K562 (cell line): ENCODE data around the gene STC2. TPM values are rescaled to one million over a fixed set of nuclear protein-coding genes. Genes with fewer than 3 reads are reported as not detected.

Experiments
- DACH1 ChIP-seq: fragments of 450-650 bp; IDR thresholded peaks from 2 replicates; pipeline ENCODE4 v1.6.1; 2018; ENCODE audit not compliant: partially characterized antibody
- ERF ChIP-seq: fragments of 450-650 bp; formaldehyde crosslinking; IDR thresholded peaks from 2 replicates; pipeline ENCODE4 v1.4.0; 2020; ENCODE audit warnings: mild to moderate bottlenecking, mixed read lengths
- FUS ChIP-seq: fragments of 200-400 bp; formaldehyde crosslinking; optimal IDR thresholded peaks from 2 replicates; pipeline ENCODE3; 2017; ENCODE audit warnings: low read depth, low read length
- HIVEP1 ChIP-seq: fragments of 250-450 bp; sonication (Bioruptor Pico); IDR thresholded peaks from 2 replicates; pipeline ENCODE4 v1.4.0; 2020; ENCODE audit warnings: mild to moderate bottlenecking
- HNRNPH1 ChIP-seq: fragments of 200-400 bp; formaldehyde crosslinking; optimal IDR thresholded peaks from 2 replicates; pipeline ENCODE3; 2017; ENCODE audit warnings: low read depth, mild to moderate bottlenecking, low read length, moderate library complexity
- KDM2B ChIP-seq: fragments of 250-450 bp; sonication (Bioruptor Pico); IDR thresholded peaks from 2 replicates; pipeline ENCODE4 v1.8.0; 2021; ENCODE audit warnings: mild to moderate bottlenecking, moderate library complexity
- NCOA6 ChIP-seq: fragments of 450-650 bp; IDR thresholded peaks from 2 replicates; pipeline ENCODE4 v1.6.1; 2017; ENCODE audit warnings: mild to moderate bottlenecking
- NELFE ChIP-seq: IDR thresholded peaks from 2 replicates; pipeline ENCODE4 v1.6.1; 2011; ENCODE audit warnings: mild to moderate bottlenecking; ENCODE audit not compliant: insufficient read depth, insufficient read length
- RB1 ChIP-seq: fragments of 450-650 bp; IDR thresholded peaks from 2 replicates; pipeline ENCODE4 v1.6.1; 2017; ENCODE audit warnings: low read depth, mild to moderate bottlenecking
- RCOR1 ChIP-seq, 2 experiments: IDR thresholded peaks; 2 replicates each; pipeline ENCODE4 v1.6.1; 2012; ENCODE audit warnings: low read depth in 2 of 2, low read length in 2 of 2, borderline replicate concordance in 1 of 2, improper control_type of control experiment in 1 of 2
- SIRT6 ChIP-seq: IDR thresholded peaks from one replicate; pipeline ENCODE4 v1.6.1; 2012; ENCODE audit warnings: low read depth, mild to moderate bottlenecking, control low read depth, inconsistent platforms, low read length, moderate library complexity
- SMC3 ChIP-seq: conservative IDR thresholded peaks from 2 replicates; pipeline ENCODE4 v1.6.1; 2011; ENCODE audit warnings: low read depth, low read length, improper control_type of control experiment; ENCODE audit not compliant: insufficient read depth
- STAT5A ChIP-seq: IDR thresholded peaks from 2 replicates; pipeline ENCODE4 v1.6.1; 2012; ENCODE audit warnings: low read length, inconsistent platforms, borderline replicate concordance
- ZNF311 ChIP-seq: fragments of 250-450 bp; sonication (Bioruptor Pico); IDR thresholded peaks from 2 replicates; pipeline ENCODE4 v1.4.0; 2020; ENCODE audit warnings: mild to moderate bottlenecking, moderate library complexity
- polyA plus RNA-seq, 8 experiments: library from polyadenylated mRNA; depleted of rRNA in 4 of 8; stranded (reverse) in 5 of 8; unstranded in 3 of 8; fragments of >200 nt; fragmentation: Nextera tagmentation in 2 of 8; fragmentation: Illumina TruSeq in 1 of 8; extraction: Ambion mirVana in 2 of 8; extraction: Trizol in 1 of 8; gene quantifications; 2 replicates each; pipeline versions ENCODE4 v1.2.1 to v1.2.3, GENCODE V29; 2011 to 2014; ENCODE audit warnings: inconsistent platforms in 1 of 8, missing spikeins in 1 of 8
- total RNA-seq, 7 experiments: library from RNA; depleted of rRNA in 6 of 7; stranded (reverse); fragments of >200 nt in 6 of 7; fragmentation: Illumina TruSeq in 2 of 7; extraction: Trizol in 2 of 7; gene quantifications; 2 replicates each; pipeline versions ENCODE4 v1.2.1 to v1.2.3, GENCODE V29; 2011 to 2021; ENCODE audit warnings: low replicate concordance in 1 of 7
- TF ChIP-seq, protein P1 (sequence below): fragments of 250-450 bp; sonication (Bioruptor Pico); IDR thresholded peaks from 2 replicates; pipeline ENCODE4 v1.5.0; 2021; ENCODE audit warnings: mild to moderate bottlenecking, borderline replicate concordance
- TF ChIP-seq, protein P2 (sequence below): sonication (generic); formaldehyde crosslinking; IDR thresholded peaks from 2 replicates; pipeline ENCODE4 v1.8.0; 2022; ENCODE audit warnings: mild to moderate bottlenecking, missing genetic modification reagents, borderline replicate concordance
- TF ChIP-seq, protein P3 (sequence below): sonication (generic); formaldehyde crosslinking; IDR thresholded peaks from 2 replicates; pipeline ENCODE4 v1.5.0; 2020; ENCODE audit warnings: missing genetic modification reagents
- TF ChIP-seq, protein P4 (sequence below): fragments of 200-800 bp; sonication (Bioruptor generic); IDR thresholded peaks from 2 replicates; pipeline ENCODE4 v1.6.1; 2017; ENCODE audit warnings: missing genetic modification characterization, missing compliant biosample characterization
- TF ChIP-seq, protein P5 (sequence below): fragments of 250-450 bp; sonication (Bioruptor Pico); IDR thresholded peaks from 2 replicates; pipeline ENCODE4 v1.8.0; 2022; ENCODE audit warnings: inconsistent platforms

Gene STC2
- total and polyA plus RNA-seq, 9 of the 15 experiments (the other 6 are each of a cell fraction or from before 2014, with no cell fraction given): 0.62 to 31.7 (median 7.4) TPM

DNA sequence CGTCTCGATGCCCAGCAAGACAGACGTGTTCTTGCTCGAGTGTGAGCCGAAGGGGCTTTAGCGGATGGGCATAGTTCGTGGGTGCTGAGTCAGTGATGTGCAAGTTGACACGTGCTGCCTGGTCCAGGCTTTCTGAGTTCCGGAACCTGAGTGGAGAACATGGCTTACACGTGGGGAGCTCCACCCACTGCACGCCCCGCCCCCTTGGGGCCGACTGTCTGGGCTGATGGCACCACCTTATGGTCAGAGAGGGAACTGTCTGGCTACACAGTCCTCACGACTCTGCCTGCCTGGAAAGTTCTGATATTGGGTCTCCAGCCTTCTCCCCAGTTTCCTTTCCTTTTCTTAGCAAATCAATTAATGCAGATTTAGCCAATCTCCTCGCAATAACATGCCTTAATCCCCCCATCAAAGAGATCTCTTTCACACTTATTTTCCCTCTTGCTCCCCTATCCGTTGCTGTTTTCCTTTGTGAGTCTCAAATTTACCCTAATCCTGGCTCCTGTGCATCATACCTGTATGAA is 3.8 kb upstream of the STC2 start (continued):
- TF ChIP-seq, protein P1, sequence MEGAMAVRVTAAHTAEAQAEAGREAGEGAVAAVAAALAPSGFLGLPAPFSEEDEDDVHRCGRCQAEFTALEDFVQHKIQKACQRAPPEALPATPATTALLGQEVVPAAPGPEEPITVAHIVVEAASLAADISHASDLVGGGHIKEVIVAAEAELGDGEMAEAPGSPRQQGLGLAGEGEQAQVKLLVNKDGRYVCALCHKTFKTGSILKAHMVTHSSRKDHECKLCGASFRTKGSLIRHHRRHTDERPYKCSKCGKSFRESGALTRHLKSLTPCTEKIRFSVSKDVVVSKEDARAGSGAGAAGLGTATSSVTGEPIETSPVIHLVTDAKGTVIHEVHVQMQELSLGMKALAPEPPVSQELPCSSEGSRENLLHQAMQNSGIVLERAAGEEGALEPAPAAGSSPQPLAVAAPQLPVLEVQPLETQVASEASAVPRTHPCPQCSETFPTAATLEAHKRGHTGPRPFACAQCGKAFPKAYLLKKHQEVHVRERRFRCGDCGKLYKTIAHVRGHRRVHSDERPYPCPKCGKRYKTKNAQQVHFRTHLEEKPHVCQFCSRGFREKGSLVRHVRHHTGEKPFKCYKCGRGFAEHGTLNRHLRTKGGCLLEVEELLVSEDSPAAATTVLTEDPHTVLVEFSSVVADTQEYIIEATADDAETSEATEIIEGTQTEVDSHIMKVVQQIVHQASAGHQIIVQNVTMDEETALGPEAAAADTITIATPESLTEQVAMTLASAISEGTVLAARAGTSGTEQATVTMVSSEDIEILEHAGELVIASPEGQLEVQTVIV (CRISPR knock-in tag): no peak
- TF ChIP-seq FUS: no peak
- peak in 1 of 2 experiments; percentile 58; a peak in 1 of 4 replicates for TF ChIP-seq RCOR1 (IDR thresholded peaks at IDR 0.05; ENCODE audit: borderline replicate concordance in 1 of 2, low read depth in 2 of 2, low read length in 2 of 2)
- TF ChIP-seq ERF (CRISPR knock-in tag): no peak
- peak; percentile 76; the same call in 1 of the 2 replicates for TF ChIP-seq RB1
- no peak for TF ChIP-seq HIVEP1 (CRISPR knock-in tag)
- TF ChIP-seq SMC3: peak; percentile 99
- TF ChIP-seq, protein P2, sequence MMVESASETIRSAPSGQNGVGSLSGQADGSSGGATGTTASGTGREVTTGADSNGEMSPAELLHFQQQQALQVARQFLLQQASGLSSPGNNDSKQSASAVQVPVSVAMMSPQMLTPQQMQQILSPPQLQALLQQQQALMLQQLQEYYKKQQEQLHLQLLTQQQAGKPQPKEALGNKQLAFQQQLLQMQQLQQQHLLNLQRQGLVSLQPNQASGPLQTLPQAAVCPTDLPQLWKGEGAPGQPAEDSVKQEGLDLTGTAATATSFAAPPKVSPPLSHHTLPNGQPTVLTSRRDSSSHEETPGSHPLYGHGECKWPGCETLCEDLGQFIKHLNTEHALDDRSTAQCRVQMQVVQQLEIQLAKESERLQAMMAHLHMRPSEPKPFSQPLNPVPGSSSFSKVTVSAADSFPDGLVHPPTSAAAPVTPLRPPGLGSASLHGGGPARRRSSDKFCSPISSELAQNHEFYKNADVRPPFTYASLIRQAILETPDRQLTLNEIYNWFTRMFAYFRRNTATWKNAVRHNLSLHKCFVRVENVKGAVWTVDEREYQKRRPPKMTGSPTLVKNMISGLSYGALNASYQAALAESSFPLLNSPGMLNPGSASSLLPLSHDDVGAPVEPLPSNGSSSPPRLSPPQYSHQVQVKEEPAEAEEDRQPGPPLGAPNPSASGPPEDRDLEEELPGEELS (CRISPR knock-in tag): 0 out of 2 replicates have a peak, but pooled peaks have one; percentile 64
- no peak for TF ChIP-seq DACH1
- TF ChIP-seq STAT5A: no peak; the same call in 1 of the 2 replicates
- no peak for TF ChIP-seq NELFE
- TF ChIP-seq SIRT6: no peak
- TF ChIP-seq NCOA6: no peak
- no peak for TF ChIP-seq ZNF311
- TF ChIP-seq, protein P3, sequence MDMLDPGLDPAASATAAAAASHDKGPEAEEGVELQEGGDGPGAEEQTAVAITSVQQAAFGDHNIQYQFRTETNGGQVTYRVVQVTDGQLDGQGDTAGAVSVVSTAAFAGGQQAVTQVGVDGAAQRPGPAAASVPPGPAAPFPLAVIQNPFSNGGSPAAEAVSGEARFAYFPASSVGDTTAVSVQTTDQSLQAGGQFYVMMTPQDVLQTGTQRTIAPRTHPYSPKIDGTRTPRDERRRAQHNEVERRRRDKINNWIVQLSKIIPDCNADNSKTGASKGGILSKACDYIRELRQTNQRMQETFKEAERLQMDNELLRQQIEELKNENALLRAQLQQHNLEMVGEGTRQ (CRISPR knock-in tag): peak; percentile 69
- TF ChIP-seq, protein P4, sequence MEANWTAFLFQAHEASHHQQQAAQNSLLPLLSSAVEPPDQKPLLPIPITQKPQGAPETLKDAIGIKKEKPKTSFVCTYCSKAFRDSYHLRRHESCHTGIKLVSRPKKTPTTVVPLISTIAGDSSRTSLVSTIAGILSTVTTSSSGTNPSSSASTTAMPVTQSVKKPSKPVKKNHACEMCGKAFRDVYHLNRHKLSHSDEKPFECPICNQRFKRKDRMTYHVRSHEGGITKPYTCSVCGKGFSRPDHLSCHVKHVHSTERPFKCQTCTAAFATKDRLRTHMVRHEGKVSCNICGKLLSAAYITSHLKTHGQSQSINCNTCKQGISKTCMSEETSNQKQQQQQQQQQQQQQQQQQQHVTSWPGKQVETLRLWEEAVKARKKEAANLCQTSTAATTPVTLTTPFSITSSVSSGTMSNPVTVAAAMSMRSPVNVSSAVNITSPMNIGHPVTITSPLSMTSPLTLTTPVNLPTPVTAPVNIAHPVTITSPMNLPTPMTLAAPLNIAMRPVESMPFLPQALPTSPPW (CRISPR knock-in tag): peak; percentile 37; the same call in 1 of the 2 replicates
- no peak for TF ChIP-seq HNRNPH1
- TF ChIP-seq, protein P5, sequence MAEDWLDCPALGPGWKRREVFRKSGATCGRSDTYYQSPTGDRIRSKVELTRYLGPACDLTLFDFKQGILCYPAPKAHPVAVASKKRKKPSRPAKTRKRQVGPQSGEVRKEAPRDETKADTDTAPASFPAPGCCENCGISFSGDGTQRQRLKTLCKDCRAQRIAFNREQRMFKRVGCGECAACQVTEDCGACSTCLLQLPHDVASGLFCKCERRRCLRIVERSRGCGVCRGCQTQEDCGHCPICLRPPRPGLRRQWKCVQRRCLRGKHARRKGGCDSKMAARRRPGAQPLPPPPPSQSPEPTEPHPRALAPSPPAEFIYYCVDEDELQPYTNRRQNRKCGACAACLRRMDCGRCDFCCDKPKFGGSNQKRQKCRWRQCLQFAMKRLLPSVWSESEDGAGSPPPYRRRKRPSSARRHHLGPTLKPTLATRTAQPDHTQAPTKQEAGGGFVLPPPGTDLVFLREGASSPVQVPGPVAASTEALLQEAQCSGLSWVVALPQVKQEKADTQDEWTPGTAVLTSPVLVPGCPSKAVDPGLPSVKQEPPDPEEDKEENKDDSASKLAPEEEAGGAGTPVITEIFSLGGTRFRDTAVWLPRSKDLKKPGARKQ (CRISPR knock-in tag): no peak
- no peak for TF ChIP-seq KDM2B
